Gastrocnemius medialis (tissue), 4 donors: ENCODE data around the gene ATL1. TPM values are rescaled to one million over a fixed set of nuclear protein-coding genes. Genes with fewer than 3 reads are reported as not detected.
A peak's percentile ranks its signal among the peaks of the same experiment; 100 is the strongest.

Experiments
- ATAC-seq, 2 donors: fragments of 150-250 bp; one replicate each; pipeline ENCODE4 v1.9.1; 2016
- DNase-seq, 2 donors: peaks; one replicate each; pipeline ENCODE4 v3.0.0-alpha.2; 2019
- H3K27ac ChIP-seq, 4 donors: fragments of 200-600 bp; sonication (generic); 1 replicate in 1 of 4; 2 replicates in 3 of 4; pipeline ENCODE4 v1.5.1; 2016 to 2018; ENCODE audit warnings: mild to moderate bottlenecking in 2 of 4, moderate library complexity in 1 of 4
- H3K27me3 ChIP-seq, 3 donors: fragments of 200-600 bp; sonication (generic) in 2 of 3; 1 replicate in 1 of 3; 2 replicates in 2 of 3; pipeline versions ENCODE4 v1.5.1 to v1.6.0; 2016 to 2019; ENCODE audit warnings: mild to moderate bottlenecking in 1 of 3, moderate library complexity in 1 of 3
- H3K36me3 ChIP-seq, 2 donors: fragments of 200-600 bp; sonication (generic) in 1 of 2; one replicate each; pipeline ENCODE4 v1.5.1; 2017 to 2018
- H3K4me1 ChIP-seq, 2 donors: fragments of 200-600 bp; sonication (generic) in 1 of 2; one replicate each; pipeline ENCODE4 v1.5.1; 2016 to 2017; ENCODE audit warnings: mild to moderate bottlenecking in 2 of 2
- H3K4me3 ChIP-seq, 4 donors: fragments of 200-600 bp; sonication (generic) in 3 of 4; 1 replicate in 1 of 4; 2 replicates in 3 of 4; pipeline ENCODE4 v1.5.1; 2016 to 2019; ENCODE audit warnings: mild to moderate bottlenecking in 2 of 4
- H3K9me3 ChIP-seq, 3 donors: fragments of 200-600 bp; sonication (generic) in 2 of 3; 1 replicate in 1 of 3; 2 replicates in 2 of 3; pipeline ENCODE4 v1.5.1; 2016 to 2019
- CTCF ChIP-seq, 5 experiments: fragments of 450-650 bp in 3 of 5; fragments of 200-600 bp in 2 of 5; sonication (generic) in 2 of 5; IDR thresholded peaks in 4 of 5; conservative IDR thresholded peaks in 1 of 5; 1 replicate in 4 of 5; 2 replicates in 1 of 5; pipeline ENCODE4 v1.5.1; 2016 to 2019; ENCODE audit warnings: antibody characterized with exemption in 5 of 5, mild to moderate bottlenecking in 3 of 5, moderate library complexity in 3 of 5
- POLR2A ChIP-seq, 2 donors: fragments of 450-650 bp; IDR thresholded peaks; one replicate each; pipeline ENCODE4 v1.6.1; 2017; ENCODE audit warnings: antibody characterized with exemption in 2 of 2, mild to moderate bottlenecking in 2 of 2, moderate library complexity in 2 of 2
- in situ Hi-C, 4 donors: fragments of 200-750 bp; cut with MboI; loops; one replicate each; pipeline versions ENCODE4 v1.15.0 to v1.8.0; 2017; ENCODE audit warnings: low sequenced_read_pairs in 4 of 4
- intact Hi-C: fragments of 100-400 bp; cut with DNase I; formaldehyde crosslinking; loops from one replicate; pipeline ENCODE4 v1.15.1; 2023; ENCODE audit warnings: low total_unique reads
- total RNA-seq, 4 donors: library from RNA; depleted of rRNA; stranded (reverse); fragments of >200 nt; gene quantifications; one replicate each; pipeline versions ENCODE4 v1.1.0 to v1.2.3, GENCODE V29; 2016

ATL1 gene
- total RNA-seq, 4 donors from 2014 or later = 0.15 to 1.3 (median 0.58) TPM

GRCh38 chr14:50616275-50616674 lies 56.3 kb downstream of the ATL1 start:
- ATAC-seq (no peak), DNase-seq (no peak)
- Histone ChIP-seq H3K4me3 (no peak overlapping the region), H3K36me3 (no peaks in the 10 kb centered on the region), H3K27me3 (no peaks in the 10 kb centered on the region), H3K27ac (no peak overlapping the region), H3K9me3 (no peaks in the 10 kb centered on the region), H3K4me1 (no peaks in the 10 kb centered on the region)
- in situ Hi-C loops = loop anchor here in 2 of 4 donors (10.0 kb wide), 2 partner anchors 99 to 159 kb away; no protein-coding TSS in a partner anchor
- intact Hi-C loops = loop anchor here (5.0 kb wide), 2 partner anchors 96 to 161 kb away; no protein-coding TSS in a partner anchor
- TF ChIP-seq CTCF (IDR thresholded peaks at IDR 0.05 in 4 of 5, conservative IDR thresholded peaks at IDR 0.05 in 1 of 5) (no peak), POLR2A (IDR thresholded peaks at IDR 0.05) (no peak)

GRCh38 chr14:50619569-50620141 lies 59.7 kb downstream of the ATL1 start:
- Histone ChIP-seq H3K27ac (no peak overlapping the region), H3K36me3 (no peaks in the 10 kb centered on the region), H3K4me3 (no peak overlapping the region), H3K9me3 (no peaks in the 10 kb centered on the region), H3K27me3 (no peaks in the 10 kb centered on the region), H3K4me1 (no peaks in the 10 kb centered on the region)
- intact Hi-C loops = loop anchor here (5.0 kb wide), 2 partner anchors 93 to 158 kb away; no protein-coding TSS in a partner anchor
- DNase-seq (no peak), ATAC-seq (no peak)
- no peak for TF ChIP-seq POLR2A (IDR thresholded peaks at IDR 0.05)
- peak in 4 of 5 experiments; percentile 36 to 54 (median 50) for TF ChIP-seq CTCF (IDR thresholded peaks at IDR 0.05 in 4 of 5, conservative IDR thresholded peaks at IDR 0.05 in 1 of 5)
- in situ Hi-C loops = loop anchor here in 2 of 4 donors (10.0 kb wide), 2 partner anchors 95 to 155 kb away; no protein-coding TSS in a partner anchor

GRCh38 chr14:50620341-50620740 lies 60.4 kb downstream of the ATL1 start:
- ATAC-seq (no peak), DNase-seq (no peak)
- Histone ChIP-seq H3K36me3 (no peaks in the 10 kb centered on the region), H3K27me3 (no peaks in the 10 kb centered on the region), H3K4me1 (no peaks in the 10 kb centered on the region), H3K4me3 (no peak overlapping the region), H3K9me3 (no peaks in the 10 kb centered on the region), H3K27ac (no peak overlapping the region)
- in situ Hi-C loops = no loop called here
- intact Hi-C loops = no loop called here
- TF ChIP-seq POLR2A (IDR thresholded peaks at IDR 0.05) = no peak
- no peak for TF ChIP-seq CTCF (IDR thresholded peaks at IDR 0.05 in 4 of 5, conservative IDR thresholded peaks at IDR 0.05 in 1 of 5)

GRCh38 chr14:50622978-50623377 lies 63.0 kb downstream of the ATL1 start:
- in situ Hi-C loops = no loop called here

More at GRCh38 chr14:50622978-50623377, 63.0 kb downstream of the ATL1 start:
- ATAC-seq (no peak), DNase-seq (no peak)
- Histone ChIP-seq H3K27ac (no peak overlapping the region), H3K9me3 (no peaks in the 10 kb centered on the region), H3K36me3 (no peaks in the 10 kb centered on the region), H3K4me3 (no peak overlapping the region), H3K27me3 (no peaks in the 10 kb centered on the region), H3K4me1 (no peaks in the 10 kb centered on the region)
- TF ChIP-seq CTCF (IDR thresholded peaks at IDR 0.05 in 4 of 5, conservative IDR thresholded peaks at IDR 0.05 in 1 of 5) (no peak), POLR2A (IDR thresholded peaks at IDR 0.05) (no peak)
- intact Hi-C loops = no loop called here
